ENCODE data around the gene CADM3.

The CADM3 gene

GRCh38 chr1:159187647-159188374 is 16.4 kb downstream of the CADM3 start:
- H3K79me2 ChIP-seq (ENCODE audit: low read length): no peaks in the 10 kb centered on the region
- peaks cover 27% of the 10 kb centered on the region for H3K4me1 ChIP-seq (ENCODE audit: low read length)
- peaks cover 30% of the 10 kb centered on the region for H3K27me3 ChIP-seq (ENCODE audit: low read depth, low read length)
- H3K4me3 ChIP-seq (ENCODE audit: low read length): peak overlapping the region; percentile 76
- H4K20me1 ChIP-seq (ENCODE audit: insufficient read depth, low read length): peaks cover 9% of the 10 kb centered on the region; the same call in 1 of the 2 replicates
- H3K4me2 ChIP-seq (ENCODE audit: low read length): peak overlapping the region; percentile 92
- no peak overlapping the region for H3K27ac ChIP-seq (ENCODE audit: low read length)
- no peaks in the 10 kb centered on the region for H3K9me3 ChIP-seq (ENCODE audit: insufficient read depth, low read length)
- no peaks in the 10 kb centered on the region for H3K36me3 ChIP-seq (replicated peaks; ENCODE audit: low read depth, low read length)
- H2AFZ ChIP-seq (ENCODE audit: low read depth, low read length): peak overlapping the region; percentile 98
- TF ChIP-seq CTCF (IDR thresholded peaks at IDR 0.05; ENCODE audit: low read depth, low read length) (no peak), EZH2phosphoT487 (IDR thresholded peaks at IDR 0.05; ENCODE audit: low read depth) (no peak)
- peak overlapping the region; percentile 74 for H3K9ac ChIP-seq (ENCODE audit: low read length)

DNA sequence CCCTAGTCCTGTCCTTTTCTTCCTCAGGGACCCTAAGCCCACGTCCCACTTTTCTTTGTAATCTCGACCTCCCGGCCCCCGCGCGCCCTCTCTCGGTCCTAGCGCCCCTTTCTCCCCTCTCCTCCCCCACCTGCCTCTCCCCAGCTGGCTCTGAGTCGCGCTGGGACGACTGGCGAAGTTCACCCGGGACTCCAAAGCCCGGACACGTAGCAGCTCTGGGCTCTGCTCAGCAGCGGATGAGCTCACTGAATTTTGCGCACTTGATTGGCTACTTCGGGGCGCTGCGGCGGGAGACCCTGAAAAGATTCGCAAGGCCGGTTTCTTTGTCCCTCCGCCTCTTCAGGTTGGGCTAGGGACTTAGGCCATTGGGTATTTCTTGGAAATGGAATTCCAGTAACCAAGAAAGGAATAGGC is 17.0 kb downstream of the CADM3 start:
- Histone ChIP-seq H2AFZ (ENCODE audit: low read depth, low read length) (peak overlapping the region; percentile 98), H3K4me1 (ENCODE audit: low read length) (peaks cover 27% of the 10 kb centered on the region), H3K4me3 (ENCODE audit: low read length) (peak overlapping the region; percentile 76), H3K27ac (ENCODE audit: low read length) (no peak overlapping the region), H3K36me3 (replicated peaks; ENCODE audit: low read depth, low read length) (no peaks in the 10 kb centered on the region), H3K27me3 (ENCODE audit: low read depth, low read length) (peaks cover 30% of the 10 kb centered on the region), H3K9me3 (ENCODE audit: insufficient read depth, low read length) (no peaks in the 10 kb centered on the region), H4K20me1 (ENCODE audit: insufficient read depth, low read length) (peaks cover 6% of the 10 kb centered on the region; the same call in 1 of the 2 replicates), H3K4me2 (ENCODE audit: low read length) (peak overlapping the region; percentile 92), H3K9ac (ENCODE audit: low read length) (peak overlapping the region; percentile 74), H3K79me2 (ENCODE audit: low read length) (no peaks in the 10 kb centered on the region)
- 0 out of 2 replicates have a peak, but pooled peaks have one; percentile 11 for TF ChIP-seq CTCF (IDR thresholded peaks at IDR 0.05; ENCODE audit: low read depth, low read length)
- TF ChIP-seq EZH2phosphoT487 (IDR thresholded peaks at IDR 0.05; ENCODE audit: low read depth): no peak

GRCh38 chr1:159190441-159190840 is 19.0 kb downstream of the CADM3 start:
- Histone ChIP-seq H3K79me2 (ENCODE audit: low read length) (no peaks in the 10 kb centered on the region), H2AFZ (ENCODE audit: low read depth, low read length) (no peak overlapping the region), H3K9ac (ENCODE audit: low read length) (no peak overlapping the region), H3K36me3 (replicated peaks; ENCODE audit: low read depth, low read length) (no peaks in the 10 kb centered on the region), H3K27me3 (ENCODE audit: low read depth, low read length) (peaks cover 30% of the 10 kb centered on the region), H3K9me3 (ENCODE audit: insufficient read depth, low read length) (no peaks in the 10 kb centered on the region), H3K4me2 (ENCODE audit: low read length) (no peak overlapping the region), H3K27ac (ENCODE audit: low read length) (no peak overlapping the region), H4K20me1 (ENCODE audit: insufficient read depth, low read length) (no peaks in the 10 kb centered on the region), H3K4me1 (ENCODE audit: low read length) (peaks cover 27% of the 10 kb centered on the region), H3K4me3 (ENCODE audit: low read length) (no peak overlapping the region)
- no peak for TF ChIP-seq EZH2phosphoT487 (IDR thresholded peaks at IDR 0.05; ENCODE audit: low read depth)
- no peak for TF ChIP-seq CTCF (IDR thresholded peaks at IDR 0.05; ENCODE audit: low read depth, low read length)

GRCh38 chr1:159196543-159196942 is 25.1 kb downstream of the CADM3 start:
- H3K9me3 ChIP-seq (ENCODE audit: insufficient read depth, low read length): no peaks in the 10 kb centered on the region
- no peak overlapping the region for H3K4me3 ChIP-seq (ENCODE audit: low read length)
- peak; percentile 46 for TF ChIP-seq CTCF (IDR thresholded peaks at IDR 0.05; ENCODE audit: low read depth, low read length)
- TF ChIP-seq EZH2phosphoT487 (IDR thresholded peaks at IDR 0.05; ENCODE audit: low read depth): no peak
- H3K9ac ChIP-seq (ENCODE audit: low read length): no peak overlapping the region
- H3K4me1 ChIP-seq (ENCODE audit: low read length): 0 out of 2 replicates have a peak, but pooled peaks cover 3% of the 10 kb centered on the region
- peaks cover 11% of the 10 kb centered on the region for H3K27me3 ChIP-seq (ENCODE audit: low read depth, low read length)
- H3K36me3 ChIP-seq (replicated peaks; ENCODE audit: low read depth, low read length): no peaks in the 10 kb centered on the region
- H4K20me1 ChIP-seq (ENCODE audit: insufficient read depth, low read length): no peaks in the 10 kb centered on the region
- no peak overlapping the region for H3K4me2 ChIP-seq (ENCODE audit: low read length)
- no peak overlapping the region for H3K27ac ChIP-seq (ENCODE audit: low read length)
- no peak overlapping the region for H2AFZ ChIP-seq (ENCODE audit: low read depth, low read length)
- no peaks in the 10 kb centered on the region for H3K79me2 ChIP-seq (ENCODE audit: low read length)

All from OCI-LY3 (cell line).